GM18502 (cell line): ENCODE data around the gene NADSYN1.
"Not testable (repeated sequence)": the region's sequence is repeated elsewhere in the genome, so short reads cannot be mapped to it uniquely, and the experiment has no call there.

ENCODE experiments used
- ATAC-seq: cut with Tn5 transposase; IDR thresholded peaks from one replicate; pipeline ENCODE4 v1.9.1; 2021; ENCODE audit warnings: mild to moderate bottlenecking; ENCODE audit not compliant: unreplicated experiment, poor library complexity

NADSYN1 gene

GRCh38 chr11:71518506-71519471, 65.8 kb downstream of the NADSYN1 start:
- ATAC-seq = no peak

GRCh38 chr11:71519546-71519945, 66.5 kb downstream of the NADSYN1 start:
- ATAC-seq = no peak

GRCh38 chr11:71525188-71525937, 72.4 kb downstream of the NADSYN1 start:
- ATAC-seq = no peak

- no peak for ATAC-seq
Observed at GRCh38 chr11:71525938-71526495, 73.0 kb downstream of the NADSYN1 start.

- ATAC-seq = not testable (repeated sequence)
Observed at GRCh38 chr11:71526796-71527575, 74.0 kb downstream of the NADSYN1 start, which contains the start of gene KRTAP5-7. TSS of gene KRTAP5-7 (plus strand) at chr11:71527267. CDS start at chr11:71527301, 34 bp downstream.

- no peak for ATAC-seq
Observed at GRCh38 chr11:71527576-71528210, 74.7 kb downstream of the NADSYN1 start.

- no peak for ATAC-seq
Observed at GRCh38 chr11:71530602-71531001, 77.6 kb downstream of the NADSYN1 start.

- no peak for ATAC-seq
Observed at GRCh38 chr11:71532036-71532610, 79.1 kb downstream of the NADSYN1 start.

GRCh38 chr11:71534711-71535608, 82.0 kb downstream of the NADSYN1 start:
- not testable (repeated sequence) for ATAC-seq

GRCh38 chr11:71535825-71536224, 82.8 kb downstream of the NADSYN1 start:
- ATAC-seq = no peak

GRCh38 chr11:71537537-71537936, 84.5 kb downstream of the NADSYN1 start:
- ATAC-seq = no peak

GRCh38 chr11:71537977-71538665, 85.1 kb downstream of the NADSYN1 start, which contains the start of gene KRTAP5-8:
TSS of gene KRTAP5-8 (plus strand) at chr11:71538025. CDS start at chr11:71538056, 31 bp downstream.
- ATAC-seq = not testable (repeated sequence)

GRCh38 chr11:71538666-71538990, 85.6 kb downstream of the NADSYN1 start:
- no peak for ATAC-seq

- ATAC-seq = no peak
Observed at GRCh38 chr11:71539017-71539416, 86.0 kb downstream of the NADSYN1 start.

GRCh38 chr11:71539971-71540370, 87.0 kb downstream of the NADSYN1 start:
- not testable (repeated sequence) for ATAC-seq

GRCh38 chr11:71540521-71541304, 87.7 kb downstream of the NADSYN1 start:
- ATAC-seq = peak; percentile 58

GRCh38 chr11:71542382-71542781, 89.4 kb downstream of the NADSYN1 start:
- ATAC-seq = no peak
